T-helper 22 cell (primary cell): ENCODE measurements around the gene CPXM2.

Source experiments
- DNase-seq: peaks from one replicate; pipeline ENCODE4 v3.0.0-alpha.2; 2020; ENCODE audit warnings: low read depth

Gene CPXM2

GRCh38 chr10:123891144-123892071 lies at the start of gene CPXM2:
Gene CPXM2, minus strand, starts transcription at chr10:123891807. Its CDS starts 148 bp downstream, at chr10:123891659.
- no peak for DNase-seq

GRCh38 chr10:123939591-123939990 lies 48.0 kb upstream of the CPXM2 start:
- DNase-seq, result no peak

GRCh38 chr10:123938890-123939289 lies 47.3 kb upstream of the CPXM2 start:
- no peak for DNase-seq

- DNase-seq, result no peak
Observed at GRCh38 chr10:123936426-123936825, 44.8 kb upstream of the CPXM2 start.

- DNase-seq, result no peak
Observed at GRCh38 chr10:123935680-123936079, 44.1 kb upstream of the CPXM2 start.

GRCh38 chr10:123934846-123935245 lies 43.2 kb upstream of the CPXM2 start:
- DNase-seq, result no peak

- DNase-seq, result no peak
Observed at GRCh38 chr10:123930340-123931001, 38.9 kb upstream of the CPXM2 start.

GRCh38 chr10:123929791-123930190 lies 38.2 kb upstream of the CPXM2 start:
- no peak for DNase-seq

GRCh38 chr10:123928427-123928826 lies 36.8 kb upstream of the CPXM2 start:
- no peak for DNase-seq

GRCh38 chr10:123926401-123927264 lies 35.0 kb upstream of the CPXM2 start:
- no peak for DNase-seq

- no peak for DNase-seq
Observed at GRCh38 chr10:123922126-123922525, 30.5 kb upstream of the CPXM2 start.

- DNase-seq, result no peak
Observed at GRCh38 chr10:123916775-123917174, 25.2 kb upstream of the CPXM2 start.

GRCh38 chr10:123913688-123914268 lies 22.2 kb upstream of the CPXM2 start:
- no peak for DNase-seq

GRCh38 chr10:123912871-123913270 lies 21.3 kb upstream of the CPXM2 start:
- DNase-seq, result no peak

- DNase-seq, result no peak
Observed at GRCh38 chr10:123912466-123912865, 20.9 kb upstream of the CPXM2 start.

GRCh38 chr10:123911866-123912265 lies 20.3 kb upstream of the CPXM2 start:
- no peak for DNase-seq

- DNase-seq, result no peak
Observed at GRCh38 chr10:123909866-123910265, 18.3 kb upstream of the CPXM2 start.

- DNase-seq, result no peak
Observed at GRCh38 chr10:123909426-123909825, 17.8 kb upstream of the CPXM2 start.

GRCh38 chr10:123908379-123908778 lies 16.8 kb upstream of the CPXM2 start:
- no peak for DNase-seq

GRCh38 chr10:123906884-123907652 lies 15.5 kb upstream of the CPXM2 start:
- DNase-seq, result no peak

GRCh38 chr10:123906296-123906695 lies 14.7 kb upstream of the CPXM2 start:
- DNase-seq, result no peak
